ENCODE measurements around the gene CERS4.

DNA sequence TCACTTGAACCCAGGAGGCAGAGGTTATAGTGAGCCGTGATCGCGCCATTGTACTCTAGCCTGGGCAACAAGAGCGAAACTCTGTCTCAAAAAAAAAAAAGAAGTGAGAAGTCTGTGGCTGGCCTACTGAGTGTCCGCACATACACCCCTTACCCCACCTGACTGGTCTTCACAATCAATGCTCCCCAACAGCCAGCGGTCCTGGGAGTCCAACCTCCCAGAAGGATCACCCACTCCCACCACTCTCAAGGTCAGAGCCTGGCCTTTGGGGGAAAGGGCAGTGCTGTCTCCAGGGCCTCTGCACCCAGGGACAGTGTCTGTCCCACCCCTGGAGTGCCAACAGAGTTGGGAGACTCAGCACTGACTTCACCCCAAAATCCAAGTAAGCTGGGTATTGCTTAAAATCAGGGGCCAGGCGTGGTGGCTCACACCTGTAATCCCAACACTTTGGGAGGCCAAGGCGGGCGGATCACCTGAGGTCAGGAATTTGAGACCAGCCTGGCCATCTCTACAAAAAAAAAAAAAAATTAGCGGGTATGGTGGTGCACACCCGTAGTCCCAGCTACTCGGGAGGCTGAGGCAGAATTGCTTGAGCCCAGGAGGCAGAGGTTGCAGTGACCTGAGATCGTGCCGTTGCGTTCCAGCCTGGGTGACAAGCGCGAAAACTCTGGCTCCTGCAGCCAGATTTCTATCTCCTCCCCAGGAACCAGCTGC, 101.3 kb downstream of the CERS4 start:
- no peak for TF ChIP-seq POLR2A (IDR thresholded peaks at IDR 0.05; ENCODE audit: low read depth, low read length)
- no peak for TF ChIP-seq POU2F2 (IDR thresholded peaks at IDR 0.05; ENCODE audit: low read depth, low read length)
- TF ChIP-seq TAF1 (IDR thresholded peaks at IDR 0.05; ENCODE audit: low read depth, low read length): no peak
- peak; percentile 51; the same call in 1 of the 2 replicates for TF ChIP-seq SPI1 (IDR thresholded peaks at IDR 0.05; ENCODE audit: low read depth, low read length)
- TF ChIP-seq POLR2AphosphoS5 (IDR thresholded peaks at IDR 0.05; ENCODE audit: low read depth, low read length): no peak
